ENCODE data around the gene FKRP.

Gene FKRP

DNA sequence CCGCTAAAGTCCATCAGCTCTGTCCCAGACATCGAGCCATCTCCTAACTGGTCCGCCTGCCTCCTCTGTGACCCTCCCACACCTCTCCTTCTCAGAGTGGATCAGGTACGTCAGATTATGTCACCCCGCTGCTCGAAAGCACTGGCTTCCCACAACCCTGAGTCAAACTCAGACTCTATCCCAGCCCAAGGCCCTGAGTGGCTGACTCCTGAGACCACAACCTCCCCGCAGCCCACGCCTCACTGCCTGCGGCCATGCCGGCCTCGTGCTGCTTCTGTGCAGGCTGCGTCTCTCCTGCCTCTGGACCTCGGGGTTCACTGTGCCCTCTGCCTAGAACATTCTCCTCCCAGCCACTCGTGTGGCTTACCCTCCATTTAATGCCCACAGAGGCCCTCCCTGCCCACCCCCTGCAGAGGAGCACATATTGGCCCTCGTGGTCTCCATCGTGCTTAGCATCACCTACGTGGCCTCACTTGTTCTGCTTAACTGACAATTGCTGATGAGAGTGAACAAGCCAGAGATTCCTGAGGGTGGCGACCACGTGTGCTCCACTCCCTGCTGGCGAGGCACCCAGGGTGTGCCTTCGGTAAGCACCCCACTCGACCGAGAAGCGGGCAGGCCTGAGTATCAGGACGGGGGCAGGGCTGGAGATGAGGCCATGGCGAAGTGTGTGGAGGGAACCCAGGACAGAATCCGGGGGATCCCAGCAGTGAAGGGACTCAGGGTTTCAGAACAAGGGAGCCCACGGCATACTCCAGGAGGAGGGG lies 13.5 kb upstream of the FKRP start:
- no peak for DNase-seq (ENCODE audit: low spot score)

DNA sequence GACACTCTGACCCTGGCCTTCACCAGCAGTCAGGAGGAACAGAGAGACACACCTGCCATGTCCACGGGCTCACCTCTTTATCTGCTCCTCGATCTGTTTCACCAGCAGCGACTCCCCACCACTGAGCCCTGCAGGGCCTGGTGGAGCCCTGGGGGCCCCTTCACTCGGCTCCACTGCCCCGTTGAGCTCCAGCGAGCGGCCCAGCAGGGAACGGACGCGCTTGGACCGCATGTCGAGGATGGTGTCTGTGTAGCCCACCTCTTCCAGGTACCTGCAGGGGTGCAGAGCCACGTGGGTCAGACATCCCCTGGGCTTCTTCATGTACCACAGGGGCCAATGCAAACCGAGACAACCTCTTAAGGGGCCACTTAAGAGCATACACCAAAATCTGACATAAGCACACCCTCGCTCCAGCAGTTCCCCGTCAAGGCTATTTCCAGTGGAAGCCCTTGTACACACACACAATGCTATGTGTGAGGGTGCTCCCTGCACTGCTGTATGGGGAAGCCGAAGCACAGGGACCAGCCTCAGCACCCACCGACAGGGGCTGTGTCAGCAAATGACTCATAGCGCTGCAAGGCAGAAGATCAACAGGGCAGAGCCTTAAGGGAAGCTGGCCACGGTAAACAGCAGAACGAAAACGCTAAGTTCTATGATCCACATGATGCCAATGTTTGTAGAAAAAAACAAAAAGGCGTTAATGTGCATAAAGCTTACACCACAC lies 12.7 kb upstream of the FKRP start:
- DNase-seq (ENCODE audit: low spot score) = no peak

- DNase-seq (ENCODE audit: low spot score) = no peak
These were observed 12.1 kb upstream of the FKRP start for GRCh38 chr19:46733690-46734292.

- DNase-seq (ENCODE audit: low spot score) = peak; percentile 78
These were observed 9.1 kb upstream of the FKRP start for GRCh38 chr19:46736531-46737297.

DNA sequence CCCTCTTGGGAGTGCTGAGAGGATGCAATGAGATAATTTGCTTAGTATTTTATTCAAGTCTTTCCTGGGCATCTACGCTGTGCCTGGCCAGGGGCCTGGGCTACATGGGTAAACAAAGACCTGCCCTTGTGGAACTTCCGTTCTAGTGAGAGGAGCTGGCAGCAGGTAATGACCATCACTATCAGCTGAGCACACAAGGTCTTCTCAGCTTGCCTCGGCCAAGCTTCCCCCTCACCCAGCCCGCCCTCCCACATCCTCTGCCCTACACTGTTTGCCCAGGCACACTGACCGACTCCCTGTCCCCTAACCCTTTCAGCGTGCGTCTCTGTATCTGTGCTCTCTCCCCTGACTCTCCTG lies 8.6 kb upstream of the FKRP start:
- DNase-seq (ENCODE audit: low spot score) = no peak

DNA sequence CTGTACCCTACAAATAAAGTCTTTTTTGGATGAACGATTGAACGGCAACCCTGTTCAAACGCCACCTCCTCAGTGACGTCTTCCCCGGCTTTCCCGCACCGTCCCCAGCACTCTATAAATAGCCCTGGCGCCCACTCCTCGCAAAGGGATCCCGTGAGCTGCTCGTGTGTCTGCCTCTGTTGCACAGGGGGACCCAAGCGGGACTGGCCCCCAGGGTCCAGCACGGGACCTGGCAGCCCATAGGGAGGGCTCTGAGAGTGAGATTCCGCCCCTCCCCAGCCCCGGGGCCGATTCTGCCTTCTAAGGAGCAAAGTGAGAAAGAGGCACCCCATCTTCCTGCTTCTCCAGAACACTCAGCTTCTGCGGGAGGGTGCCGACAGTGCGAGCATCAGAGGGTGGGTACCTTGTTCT lies 8.1 kb upstream of the FKRP start:
- DNase-seq (ENCODE audit: low spot score) = no peak

DNA sequence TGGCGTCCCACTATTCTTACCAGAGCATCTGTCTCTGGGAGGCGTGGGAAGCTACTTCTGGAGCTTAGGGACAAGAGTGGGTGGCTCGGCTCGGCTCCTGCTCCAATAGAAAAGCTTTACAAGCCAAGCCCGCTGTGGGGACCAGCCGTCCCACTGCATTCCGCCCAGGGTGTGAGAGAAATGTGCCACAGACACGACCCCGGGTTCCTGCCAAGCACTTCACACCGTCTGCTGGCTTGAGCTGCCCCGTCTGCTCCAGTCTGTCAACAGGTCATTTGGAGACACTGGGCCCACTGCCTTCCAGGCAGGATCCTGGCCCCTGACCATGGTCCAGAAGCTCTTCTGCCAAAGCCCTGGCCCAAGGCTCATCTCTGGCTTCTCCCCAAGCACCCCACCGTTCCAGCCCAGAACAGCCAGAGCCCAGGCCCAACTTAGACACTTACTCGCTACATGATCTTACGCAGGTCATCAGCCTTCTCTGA lies 6.5 kb upstream of the FKRP start:
- no peak for DNase-seq (ENCODE audit: low spot score)

- DNase-seq (ENCODE audit: low spot score) = no peak
These were observed 4.4 kb upstream of the FKRP start for GRCh38 chr19:46741447-46741846.

- DNase-seq (ENCODE audit: low spot score) = no peak
These were observed 2.9 kb upstream of the FKRP start for GRCh38 chr19:46742926-46743480.

- no peak for DNase-seq (ENCODE audit: low spot score)
These were observed 1.7 kb upstream of the FKRP start for GRCh38 chr19:46744005-46744691.

- DNase-seq (ENCODE audit: low spot score) = no peak
These were observed 827 bp upstream of the FKRP start for GRCh38 chr19:46745030-46745429.

DNA sequence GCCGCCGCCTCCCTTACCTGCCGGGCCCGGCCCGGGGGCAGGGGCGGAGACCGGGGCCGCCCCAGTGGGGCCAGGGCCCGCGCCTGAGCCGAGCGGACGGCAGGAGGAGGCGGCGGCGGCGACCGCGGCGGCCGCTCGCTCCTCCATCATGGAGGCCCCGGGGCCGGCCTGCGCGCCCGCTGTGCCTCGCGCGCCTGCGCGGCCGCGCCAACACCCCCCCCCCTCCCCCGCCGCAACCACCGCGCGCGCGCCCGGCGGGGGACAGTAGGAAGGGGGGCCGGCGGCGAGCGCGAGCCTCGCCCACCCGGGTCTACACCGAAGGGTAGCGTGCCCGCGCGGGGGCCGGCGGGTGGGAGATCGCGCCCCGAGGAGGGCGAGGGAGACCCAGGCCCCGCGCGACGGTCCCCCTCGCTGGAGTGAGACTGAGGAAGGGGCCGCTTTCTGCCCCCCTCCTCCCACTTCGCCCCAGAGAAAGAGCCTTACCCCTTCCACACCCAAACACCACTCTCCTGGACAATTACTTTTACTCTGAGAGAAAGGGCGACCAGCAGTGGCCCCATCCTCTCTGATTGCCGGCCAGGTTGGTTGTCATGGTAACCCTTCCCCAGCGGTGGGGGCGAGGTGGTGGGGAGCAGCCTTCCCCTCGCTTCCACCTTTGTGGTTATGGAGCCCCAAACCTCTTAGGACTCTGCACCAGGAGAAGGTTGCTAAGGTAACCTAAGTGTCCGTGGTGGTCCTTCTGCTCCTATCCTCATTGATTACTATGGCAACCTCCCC lies 612 bp downstream of the FKRP start, which contains the start of gene STRN4:
Gene STRN4, minus strand, starts transcription at position 170 of the 777 bp plus-strand sequence. Its CDS starts 20 bp downstream, at position 150.
- DNase-seq (ENCODE audit: low spot score) = peak; percentile 96

DNA sequence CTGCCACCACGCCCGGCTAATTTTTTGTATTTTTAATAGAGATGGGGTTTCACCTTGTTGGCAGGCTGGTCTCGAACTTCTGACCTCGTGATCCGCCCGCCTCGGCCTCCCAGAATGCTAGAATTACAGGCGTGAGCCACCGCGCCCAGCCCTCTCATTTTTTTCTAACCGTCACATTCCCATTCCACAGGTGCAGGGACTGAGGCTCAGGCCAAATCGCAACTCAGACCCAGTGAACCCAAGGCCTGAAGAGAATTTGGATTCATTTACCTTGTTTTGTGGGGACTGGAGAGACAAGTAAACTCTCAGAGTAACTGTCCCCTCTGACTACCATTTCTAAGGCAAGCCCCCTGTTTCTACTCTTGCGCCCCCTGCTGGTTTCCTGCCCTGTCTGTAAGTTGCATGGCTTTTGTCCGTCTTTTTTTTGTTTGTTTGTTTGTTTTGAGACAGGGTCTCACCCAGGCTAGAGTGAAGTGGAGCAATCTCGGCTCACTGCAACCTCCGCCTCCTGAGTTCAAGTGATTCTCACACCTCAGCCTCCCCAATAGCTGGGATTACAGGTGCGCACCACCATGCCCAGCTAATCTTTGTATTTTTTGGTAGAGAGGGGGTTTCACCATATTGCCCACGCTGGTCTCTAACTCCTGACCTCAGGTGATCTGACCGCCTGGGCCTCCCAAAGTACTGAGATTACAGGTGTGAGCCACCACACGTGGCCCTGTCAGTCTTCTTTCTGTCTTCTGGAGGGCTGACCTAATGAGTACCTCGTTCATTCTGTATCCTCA lies 2.7 kb downstream of the FKRP start:
- no peak for DNase-seq (ENCODE audit: low spot score)

GRCh38 chr19:46753420-46754155 lies 7.7 kb downstream of the FKRP start:
- peak; percentile 78 for DNase-seq (ENCODE audit: low spot score)

DNA sequence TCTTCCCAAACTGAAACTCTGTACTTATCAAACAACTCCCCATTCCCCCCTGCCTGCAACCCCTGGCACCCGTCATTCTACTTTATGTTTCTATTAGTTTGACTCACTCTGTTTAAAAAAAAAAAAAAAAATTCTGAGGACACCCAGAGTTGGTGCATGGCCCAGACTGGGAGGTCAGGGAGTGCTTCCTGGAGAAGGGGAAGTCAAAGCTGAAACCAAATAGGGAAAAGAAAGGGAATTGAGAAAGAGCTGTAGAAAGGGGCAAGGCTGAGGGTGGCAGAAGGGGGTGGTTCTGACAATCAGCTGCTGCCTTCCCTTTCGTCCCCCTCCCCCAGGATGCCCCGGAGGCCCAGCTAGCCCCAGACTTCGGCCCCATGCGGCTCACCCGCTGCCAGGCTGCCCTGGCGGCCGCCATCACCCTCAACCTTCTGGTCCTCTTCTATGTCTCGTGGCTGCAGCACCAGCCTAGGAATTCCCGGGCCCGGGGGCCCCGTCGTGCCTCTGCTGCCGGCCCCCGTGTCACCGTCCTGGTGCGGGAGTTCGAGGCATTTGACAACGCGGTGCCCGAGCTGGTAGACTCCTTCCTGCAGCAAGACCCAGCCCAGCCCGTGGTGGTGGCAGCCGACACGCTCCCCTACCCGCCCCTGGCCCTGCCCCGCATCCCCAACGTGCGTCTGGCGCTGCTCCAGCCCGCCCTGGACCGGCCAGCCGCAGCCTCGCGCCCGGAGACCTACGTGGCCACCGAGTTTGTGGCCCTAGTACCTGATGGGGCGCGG lies 9.4 kb downstream of the FKRP start:
- peak; percentile 5 for DNase-seq (ENCODE audit: low spot score)

DNA sequence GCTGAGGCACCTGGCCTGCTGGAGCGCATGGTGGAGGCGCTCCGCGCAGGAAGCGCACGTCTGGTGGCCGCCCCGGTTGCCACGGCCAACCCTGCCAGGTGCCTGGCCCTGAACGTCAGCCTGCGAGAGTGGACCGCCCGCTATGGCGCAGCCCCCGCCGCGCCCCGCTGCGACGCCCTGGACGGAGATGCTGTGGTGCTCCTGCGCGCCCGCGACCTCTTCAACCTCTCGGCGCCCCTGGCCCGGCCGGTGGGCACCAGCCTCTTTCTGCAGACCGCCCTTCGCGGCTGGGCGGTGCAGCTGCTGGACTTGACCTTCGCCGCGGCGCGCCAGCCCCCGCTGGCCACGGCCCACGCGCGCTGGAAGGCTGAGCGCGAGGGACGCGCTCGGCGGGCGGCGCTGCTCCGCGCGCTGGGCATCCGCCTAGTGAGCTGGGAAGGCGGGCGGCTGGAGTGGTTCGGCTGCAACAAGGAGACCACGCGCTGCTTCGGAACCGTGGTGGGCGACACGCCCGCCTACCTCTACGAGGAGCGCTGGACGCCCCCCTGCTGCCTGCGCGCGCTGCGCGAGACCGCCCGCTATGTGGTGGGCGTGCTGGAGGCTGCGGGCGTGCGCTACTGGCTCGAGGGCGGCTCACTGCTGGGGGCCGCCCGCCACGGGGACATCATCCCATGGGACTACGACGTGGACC lies 10.1 kb downstream of the FKRP start:
- DNase-seq (ENCODE audit: low spot score) = peak; percentile 8

- no peak for DNase-seq (ENCODE audit: low spot score)
These were observed 10.7 kb downstream of the FKRP start for GRCh38 chr19:46756544-46756888.

DNA sequence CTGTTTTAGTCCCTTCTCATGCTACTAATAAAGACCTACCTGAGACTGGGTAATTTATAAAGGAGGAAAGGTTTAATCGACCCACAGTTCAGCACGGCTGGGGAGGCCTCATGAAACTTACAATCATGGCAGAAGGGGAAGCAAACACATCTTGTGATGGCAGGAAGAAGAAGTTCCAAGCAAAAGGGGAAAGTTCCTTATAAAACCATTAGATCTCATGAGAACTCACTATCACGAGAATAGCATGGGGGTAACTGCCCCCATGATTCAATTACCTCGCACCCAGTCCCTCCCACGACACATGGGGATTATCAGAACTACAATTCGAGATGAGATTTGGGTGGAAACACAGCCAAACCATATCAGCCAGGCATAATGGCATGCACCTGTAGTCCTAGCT lies 13.3 kb downstream of the FKRP start:
- DNase-seq (ENCODE audit: low spot score) = no peak

Data from iPS-NIHi11 (cell line).